Colonic mucosa (tissue), 4 donors: ENCODE measurements around the gene IFIT2. TPM values are rescaled to one million over a fixed set of nuclear protein-coding genes. Genes with fewer than 3 reads are reported as not detected.
A peak's percentile ranks its signal among the peaks of the same experiment; 100 is the strongest.

ENCODE experiments used
- DNase-seq: peaks from one replicate; pipeline ENCODE4 v3.0.0-alpha.2; 2020
- H3K27ac ChIP-seq: fragments of 200-600 bp; one replicate; pipeline ENCODE4 v1.8.0; 2021
- H3K27me3 ChIP-seq: fragments of 200-600 bp; one replicate; pipeline ENCODE4 v1.8.0; 2021
- H3K36me3 ChIP-seq: fragments of 200-600 bp; one replicate; pipeline ENCODE4 v1.8.0; 2021
- H3K4me1 ChIP-seq: fragments of 200-600 bp; one replicate; pipeline ENCODE4 v1.8.0; 2021; ENCODE audit warnings: mild to moderate bottlenecking
- H3K4me3 ChIP-seq: fragments of 200-600 bp; one replicate; pipeline ENCODE4 v1.8.0; 2021
- H3K9ac ChIP-seq, 2 donors: one replicate each; pipeline ENCODE4 v1.7.0; 2013; ENCODE audit warnings: control low read depth in 2 of 2, low read depth in 2 of 2, low read length in 2 of 2
- H3K9me3 ChIP-seq: fragments of 200-600 bp; one replicate; pipeline ENCODE4 v1.8.0; 2021
- CTCF ChIP-seq: fragments of 200-600 bp; IDR thresholded peaks from one replicate; pipeline ENCODE4 v1.8.0; 2022; ENCODE audit warnings: antibody characterized with exemption, mild to moderate bottlenecking
- intact Hi-C: fragments of 100-400 bp; cut with DNase I; formaldehyde crosslinking; loops from one replicate; pipeline ENCODE4 v1.14.1; 2022
- total RNA-seq, 2 donors: library from RNA; stranded (reverse); fragmentation: NEBNext Ultra II Directional in 1 of 2; extraction: Animal tissue kit (Norgen Biotek cat#: 25700) in 1 of 2; gene quantifications; one replicate each; pipeline ENCODE4 v1.2.1, GENCODE V29; 2021
- donor health status: healthy.
- donor health status: DM: no; HTN: no; CAD: no.
- donor health status: DM: no; HTN: no; CAD: no.

Gene IFIT2
- total RNA-seq, 2 donors from 2014 or later = 4.8 to 7.5 TPM

GRCh38 chr10:89335226-89335625 is 33.4 kb downstream of the IFIT2 start:
- no peak for TF ChIP-seq CTCF
- peaks cover 6% of the 10 kb centered on the region for H3K4me1 ChIP-seq

GRCh38 chr10:89336241-89336640 is 34.4 kb downstream of the IFIT2 start:
- intact Hi-C loops = no loop called here
- Histone ChIP-seq H3K4me3 (no peak overlapping the region), H3K4me1 (peaks cover 6% of the 10 kb centered on the region), H3K9ac (no peak overlapping the region), H3K27ac (no peak overlapping the region), H3K9me3 (no peaks in the 10 kb centered on the region), H3K27me3 (no peaks in the 10 kb centered on the region), H3K36me3 (no peaks in the 10 kb centered on the region)
- no peak for TF ChIP-seq CTCF
- no peak for DNase-seq

More at GRCh38 chr10:89335226-89335625, 33.4 kb downstream of the IFIT2 start:
- DNase-seq = no peak
- Histone ChIP-seq H3K27me3 (no peaks in the 10 kb centered on the region), H3K27ac (no peak overlapping the region), H3K4me3 (no peak overlapping the region), H3K36me3 (no peaks in the 10 kb centered on the region), H3K9ac (no peak overlapping the region), H3K9me3 (no peaks in the 10 kb centered on the region)
- intact Hi-C loops = no loop called here

GRCh38 chr10:89337484-89337883 is 35.6 kb downstream of the IFIT2 start:
- Histone ChIP-seq H3K9ac (peak overlapping the region in 1 of 2 donors; percentile 3), H3K27ac (no peak overlapping the region), H3K4me3 (no peak overlapping the region), H3K36me3 (no peaks in the 10 kb centered on the region), H3K27me3 (no peaks in the 10 kb centered on the region), H3K9me3 (no peaks in the 10 kb centered on the region), H3K4me1 (peaks cover 6% of the 10 kb centered on the region)
- no peak for DNase-seq
- TF ChIP-seq CTCF = no peak
- intact Hi-C loops = no loop called here

GRCh38 chr10:89338713-89339112 is 36.9 kb downstream of the IFIT2 start:
- Histone ChIP-seq H3K36me3 (no peaks in the 10 kb centered on the region), H3K27ac (no peak overlapping the region), H3K4me1 (no peaks in the 10 kb centered on the region), H3K9ac (no peak overlapping the region), H3K4me3 (no peak overlapping the region), H3K9me3 (no peaks in the 10 kb centered on the region), H3K27me3 (no peaks in the 10 kb centered on the region)
- no peak for TF ChIP-seq CTCF
- DNase-seq = no peak
- intact Hi-C loops = no loop called here

- Histone ChIP-seq H3K9me3 (no peaks in the 10 kb centered on the region), H3K4me3 (no peak overlapping the region), H3K9ac (no peak overlapping the region), H3K27ac (no peak overlapping the region), H3K36me3 (no peaks in the 10 kb centered on the region), H3K27me3 (no peaks in the 10 kb centered on the region), H3K4me1 (no peaks in the 10 kb centered on the region)
- DNase-seq = no peak
- TF ChIP-seq CTCF = no peak
- intact Hi-C loops = no loop called here
Observed at GRCh38 chr10:89339875-89340274, 38.0 kb downstream of the IFIT2 start.

GRCh38 chr10:89341649-89342048 is 39.8 kb downstream of the IFIT2 start:
- TF ChIP-seq CTCF = no peak
- H3K36me3 ChIP-seq = no peaks in the 10 kb centered on the region
- intact Hi-C loops = no loop called here
- no peak for DNase-seq
- H3K4me1 ChIP-seq = peaks cover under 1% of the 10 kb centered on the region
- H3K27me3 ChIP-seq = no peaks in the 10 kb centered on the region
- H3K4me3 ChIP-seq = no peak overlapping the region
- no peak overlapping the region for H3K9ac ChIP-seq
- H3K9me3 ChIP-seq = no peaks in the 10 kb centered on the region
- H3K27ac ChIP-seq = no peak overlapping the region
